Measurements from ENCODE around the gene EEFSEC.

Gene EEFSEC

DNA sequence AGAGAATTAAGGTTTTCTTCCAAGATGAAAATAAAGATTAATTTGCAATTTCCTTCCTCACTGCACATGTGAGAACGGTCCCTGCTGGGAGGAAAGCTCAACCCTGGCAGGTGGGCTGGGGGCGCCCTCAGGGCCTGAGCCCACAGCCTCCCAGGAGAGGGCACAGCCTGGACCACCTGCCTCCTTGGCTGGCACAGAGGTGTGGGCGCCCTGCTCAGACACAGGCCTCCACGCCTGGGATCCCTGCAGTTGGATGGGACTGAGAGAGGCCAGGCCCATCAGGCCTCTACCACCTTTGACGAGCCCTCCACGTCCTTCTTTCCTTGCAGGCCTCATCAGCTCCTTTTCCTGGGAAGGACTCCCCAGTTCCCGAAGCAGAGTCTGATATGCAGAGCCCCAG is 267.0 kb downstream of the EEFSEC start:
- TF ChIP-seq, protein P1, sequence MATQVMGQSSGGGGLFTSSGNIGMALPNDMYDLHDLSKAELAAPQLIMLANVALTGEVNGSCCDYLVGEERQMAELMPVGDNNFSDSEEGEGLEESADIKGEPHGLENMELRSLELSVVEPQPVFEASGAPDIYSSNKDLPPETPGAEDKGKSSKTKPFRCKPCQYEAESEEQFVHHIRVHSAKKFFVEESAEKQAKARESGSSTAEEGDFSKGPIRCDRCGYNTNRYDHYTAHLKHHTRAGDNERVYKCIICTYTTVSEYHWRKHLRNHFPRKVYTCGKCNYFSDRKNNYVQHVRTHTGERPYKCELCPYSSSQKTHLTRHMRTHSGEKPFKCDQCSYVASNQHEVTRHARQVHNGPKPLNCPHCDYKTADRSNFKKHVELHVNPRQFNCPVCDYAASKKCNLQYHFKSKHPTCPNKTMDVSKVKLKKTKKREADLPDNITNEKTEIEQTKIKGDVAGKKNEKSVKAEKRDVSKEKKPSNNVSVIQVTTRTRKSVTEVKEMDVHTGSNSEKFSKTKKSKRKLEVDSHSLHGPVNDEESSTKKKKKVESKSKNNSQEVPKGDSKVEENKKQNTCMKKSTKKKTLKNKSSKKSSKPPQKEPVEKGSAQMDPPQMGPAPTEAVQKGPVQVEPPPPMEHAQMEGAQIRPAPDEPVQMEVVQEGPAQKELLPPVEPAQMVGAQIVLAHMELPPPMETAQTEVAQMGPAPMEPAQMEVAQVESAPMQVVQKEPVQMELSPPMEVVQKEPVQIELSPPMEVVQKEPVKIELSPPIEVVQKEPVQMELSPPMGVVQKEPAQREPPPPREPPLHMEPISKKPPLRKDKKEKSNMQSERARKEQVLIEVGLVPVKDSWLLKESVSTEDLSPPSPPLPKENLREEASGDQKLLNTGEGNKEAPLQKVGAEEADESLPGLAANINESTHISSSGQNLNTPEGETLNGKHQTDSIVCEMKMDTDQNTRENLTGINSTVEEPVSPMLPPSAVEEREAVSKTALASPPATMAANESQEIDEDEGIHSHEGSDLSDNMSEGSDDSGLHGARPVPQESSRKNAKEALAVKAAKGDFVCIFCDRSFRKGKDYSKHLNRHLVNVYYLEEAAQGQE (IDR thresholded peaks at IDR 0.05; ENCODE audit: insufficient replicate concordance, low read depth): no peak
- no peak for TF ChIP-seq SPI1 (IDR thresholded peaks at IDR 0.05; ENCODE audit: borderline replicate concordance, low read depth)
- TF ChIP-seq, protein P2, sequence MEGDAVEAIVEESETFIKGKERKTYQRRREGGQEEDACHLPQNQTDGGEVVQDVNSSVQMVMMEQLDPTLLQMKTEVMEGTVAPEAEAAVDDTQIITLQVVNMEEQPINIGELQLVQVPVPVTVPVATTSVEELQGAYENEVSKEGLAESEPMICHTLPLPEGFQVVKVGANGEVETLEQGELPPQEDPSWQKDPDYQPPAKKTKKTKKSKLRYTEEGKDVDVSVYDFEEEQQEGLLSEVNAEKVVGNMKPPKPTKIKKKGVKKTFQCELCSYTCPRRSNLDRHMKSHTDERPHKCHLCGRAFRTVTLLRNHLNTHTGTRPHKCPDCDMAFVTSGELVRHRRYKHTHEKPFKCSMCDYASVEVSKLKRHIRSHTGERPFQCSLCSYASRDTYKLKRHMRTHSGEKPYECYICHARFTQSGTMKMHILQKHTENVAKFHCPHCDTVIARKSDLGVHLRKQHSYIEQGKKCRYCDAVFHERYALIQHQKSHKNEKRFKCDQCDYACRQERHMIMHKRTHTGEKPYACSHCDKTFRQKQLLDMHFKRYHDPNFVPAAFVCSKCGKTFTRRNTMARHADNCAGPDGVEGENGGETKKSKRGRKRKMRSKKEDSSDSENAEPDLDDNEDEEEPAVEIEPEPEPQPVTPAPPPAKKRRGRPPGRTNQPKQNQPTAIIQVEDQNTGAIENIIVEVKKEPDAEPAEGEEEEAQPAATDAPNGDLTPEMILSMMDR (IDR thresholded peaks at IDR 0.05; ENCODE audit: insufficient read depth, low read length): no peak
- TF ChIP-seq GABPA (IDR thresholded peaks at IDR 0.05; ENCODE audit: low read depth): no peak
- no peak for TF ChIP-seq POLR2AphosphoS5 (IDR thresholded peaks at IDR 0.05; ENCODE audit: low read depth)
- H3K27me3 ChIP-seq (ENCODE audit: insufficient read depth, poor library complexity, severe bottlenecking): no peaks in the 10 kb centered on the region
- no peak for DNase-seq (ENCODE audit: low read depth in 1 of 2, low spot score in 1 of 2)
- H3K4me3 ChIP-seq (replicated peaks; ENCODE audit: insufficient read depth, low read length): no peak overlapping the region
- no peak overlapping the region for H3K27ac ChIP-seq (replicated peaks)

DNA sequence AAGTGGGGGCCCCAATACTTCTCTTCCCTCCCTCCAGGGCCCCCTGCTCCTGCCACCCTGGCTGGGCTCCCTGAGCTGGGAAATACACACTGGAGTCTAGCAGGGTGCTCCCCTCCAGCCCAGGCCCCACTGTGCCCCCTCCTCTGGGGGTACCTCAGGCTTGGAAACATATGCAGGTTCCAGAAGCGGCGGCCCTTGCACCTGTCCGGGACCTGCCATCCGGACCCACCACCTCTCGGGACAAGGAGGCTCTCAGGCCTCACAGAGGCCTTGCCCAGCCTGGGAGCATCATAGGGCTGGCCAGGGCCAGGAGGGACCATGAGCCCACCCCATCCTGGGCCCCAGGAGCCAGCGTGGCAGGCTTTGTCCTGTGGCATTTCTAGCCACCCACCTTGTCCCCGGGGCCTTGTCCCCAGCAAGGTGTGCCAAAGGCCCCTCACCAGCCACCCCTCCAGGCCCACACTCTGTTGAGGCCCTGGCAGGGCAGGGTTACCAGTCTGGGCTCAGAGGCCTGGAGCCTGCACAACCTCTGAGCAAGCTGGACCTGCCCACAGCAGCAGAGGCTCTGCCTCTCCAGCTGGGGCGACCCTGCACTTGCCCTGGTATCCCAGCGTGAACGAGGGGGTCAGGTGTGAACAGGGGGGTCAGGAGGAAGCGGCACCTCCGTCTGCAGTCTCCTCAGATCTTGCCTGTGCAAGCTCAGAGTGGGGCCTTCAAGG is 267.6 kb downstream of the EEFSEC start:
- Histone ChIP-seq H3K27me3 (ENCODE audit: insufficient read depth, poor library complexity, severe bottlenecking) (no peaks in the 10 kb centered on the region), H3K27ac (replicated peaks) (no peak overlapping the region), H3K4me3 (replicated peaks; ENCODE audit: insufficient read depth, low read length) (no peak overlapping the region)
- TF ChIP-seq POLR2AphosphoS5 (IDR thresholded peaks at IDR 0.05; ENCODE audit: low read depth) (no peak), GABPA (IDR thresholded peaks at IDR 0.05; ENCODE audit: low read depth) (no peak), SPI1 (IDR thresholded peaks at IDR 0.05; ENCODE audit: borderline replicate concordance, low read depth) (no peak)
- TF ChIP-seq, protein P2 (IDR thresholded peaks at IDR 0.05; ENCODE audit: insufficient read depth, low read length): no peak
- TF ChIP-seq, protein P1 (IDR thresholded peaks at IDR 0.05; ENCODE audit: insufficient replicate concordance, low read depth): no peak
- DNase-seq (ENCODE audit: low read depth in 1 of 2, low spot score in 1 of 2): no peak

DNA sequence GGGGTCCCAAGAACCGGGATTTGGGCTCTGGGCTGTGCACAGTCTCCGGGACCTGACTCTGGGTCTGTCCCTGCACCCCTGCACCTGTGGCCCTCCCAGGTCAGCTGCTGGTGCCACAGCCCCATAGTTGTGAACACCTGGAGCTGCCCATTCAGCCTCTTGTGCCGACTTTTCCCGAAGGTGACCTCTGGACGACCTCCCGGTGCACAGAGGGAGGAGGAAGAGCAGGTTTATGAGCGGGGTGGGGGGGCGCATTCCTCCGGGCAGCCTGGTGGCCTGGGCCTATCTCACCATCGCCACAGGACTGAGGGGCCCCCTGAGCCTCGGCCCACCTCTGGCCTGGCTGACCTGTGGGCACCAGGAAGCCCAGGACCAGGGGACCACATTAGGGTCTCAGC is 268.2 kb downstream of the EEFSEC start:
- H3K27me3 ChIP-seq (ENCODE audit: insufficient read depth, poor library complexity, severe bottlenecking): no peaks in the 10 kb centered on the region
- no peak for DNase-seq (ENCODE audit: low read depth in 1 of 2, low spot score in 1 of 2)
- no peak overlapping the region for H3K4me3 ChIP-seq (replicated peaks; ENCODE audit: insufficient read depth, low read length)
- no peak overlapping the region for H3K27ac ChIP-seq (replicated peaks)
- TF ChIP-seq GABPA (IDR thresholded peaks at IDR 0.05; ENCODE audit: low read depth) (no peak), POLR2AphosphoS5 (IDR thresholded peaks at IDR 0.05; ENCODE audit: low read depth) (no peak), SPI1 (IDR thresholded peaks at IDR 0.05; ENCODE audit: borderline replicate concordance, low read depth) (no peak)
- TF ChIP-seq, protein P1 (IDR thresholded peaks at IDR 0.05; ENCODE audit: insufficient replicate concordance, low read depth): no peak
- TF ChIP-seq, protein P2 (IDR thresholded peaks at IDR 0.05; ENCODE audit: insufficient read depth, low read length): no peak

Data from HL-60 (cell line).